Central memory CD4-positive, alpha-beta T cell (primary cell): Measurements from ENCODE around the gene ZNF154.

ENCODE experiments used
- DNase-seq: peaks from one replicate; pipeline ENCODE4 v3.0.0; 2022

ZNF154 gene

GRCh38 chr19:57672466-57672865 is 36.5 kb downstream of the ZNF154 start:
- DNase-seq = no peak

DNA sequence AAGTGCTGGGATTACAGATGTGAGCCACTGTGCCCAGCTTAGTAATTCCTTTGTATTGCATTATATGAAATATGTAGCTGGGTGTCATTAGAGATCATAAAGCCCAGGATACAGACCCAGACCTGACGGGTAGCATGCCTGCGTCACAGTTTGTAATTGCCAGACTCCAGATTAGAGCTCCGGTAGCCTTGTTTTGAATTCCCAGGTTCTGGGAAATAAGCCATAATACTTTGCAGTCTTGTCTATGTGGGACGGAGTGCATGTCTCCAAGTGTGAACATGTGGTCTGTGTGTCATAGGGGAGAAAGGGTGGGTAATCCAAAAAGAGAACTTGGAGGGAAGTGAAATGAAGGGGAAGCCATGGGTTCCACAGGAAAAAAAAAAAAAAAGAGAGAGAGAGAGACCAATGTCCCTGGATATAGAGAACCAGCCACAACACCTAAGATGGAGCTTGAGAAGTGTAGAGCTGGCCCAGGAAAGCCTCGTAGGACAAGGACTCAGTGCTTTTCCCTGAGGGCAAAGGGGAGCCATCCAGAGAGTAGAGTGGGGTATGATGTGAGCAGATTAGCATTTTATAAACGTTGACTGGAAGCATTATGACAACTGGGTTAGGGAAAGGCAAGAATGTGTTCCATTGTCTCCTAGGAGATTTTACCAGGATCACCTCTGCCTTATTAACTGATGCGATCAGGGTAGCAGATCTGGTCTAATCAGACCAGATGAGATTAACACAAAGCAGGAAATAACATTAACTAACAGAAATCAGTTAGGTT is 37.7 kb downstream of the ZNF154 start:
- DNase-seq = no peak

GRCh38 chr19:57668635-57669034 is 40.4 kb downstream of the ZNF154 start, which contains the start of gene ZSCAN4:
Gene ZSCAN4, plus strand, starts transcription at chr19:57668935. Its CDS starts 7,211 bp downstream, at chr19:57676146.
- no peak for DNase-seq

GRCh38 chr19:57667228-57667627 is 41.8 kb downstream of the ZNF154 start:
- no peak for DNase-seq

DNA sequence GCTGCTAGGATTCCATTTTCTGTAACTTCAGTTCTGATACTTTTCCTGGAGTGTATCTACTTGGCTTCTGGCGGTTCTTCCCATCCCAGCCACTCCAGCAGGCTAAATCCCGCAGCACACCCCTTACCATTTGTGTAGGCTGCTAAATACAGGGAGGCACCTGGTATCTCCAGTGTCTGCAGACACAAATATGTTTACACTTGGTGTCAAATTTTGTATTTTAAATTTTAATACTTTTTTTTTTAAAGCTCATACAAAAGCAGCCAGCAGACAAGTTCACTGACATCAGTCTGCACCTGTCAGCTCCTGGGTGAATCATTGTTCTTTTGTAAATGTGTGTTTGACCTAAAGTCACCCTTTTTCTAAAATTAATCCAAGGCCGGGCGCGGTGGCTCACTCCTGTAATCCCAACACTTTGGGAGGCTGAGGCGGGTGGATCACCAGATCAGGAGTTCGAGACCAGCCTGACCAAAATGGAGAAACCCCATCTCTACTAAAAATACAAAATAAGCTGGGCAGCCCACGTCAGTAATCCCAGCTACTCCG is 43.7 kb downstream of the ZNF154 start:
- no peak for DNase-seq

GRCh38 chr19:57664269-57665127 is 44.5 kb downstream of the ZNF154 start:
- DNase-seq = no peak

- no peak for DNase-seq
These were observed 52.7 kb downstream of the ZNF154 start for GRCh38 chr19:57656346-57656745.

DNA sequence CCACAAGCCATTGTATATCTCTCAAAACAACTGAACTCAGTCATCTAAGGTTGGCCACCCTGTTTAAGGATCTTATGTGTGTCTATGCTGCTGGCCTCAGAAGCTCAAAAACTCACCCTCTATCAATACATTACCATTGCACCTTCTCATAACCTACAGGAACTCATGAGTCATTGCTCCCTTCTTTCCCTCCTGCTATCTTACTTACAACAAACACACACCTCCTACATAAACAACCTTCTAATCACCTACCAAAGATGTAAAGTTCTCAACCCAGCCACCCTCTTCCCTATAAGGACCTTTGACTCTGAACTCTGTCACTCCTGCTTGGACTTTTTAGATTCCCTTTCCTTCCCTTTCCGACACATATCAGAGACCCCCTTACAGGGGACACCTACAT is 53.6 kb downstream of the ZNF154 start:
- no peak for DNase-seq

GRCh38 chr19:57653689-57654088 is 55.3 kb downstream of the ZNF154 start:
- no peak for DNase-seq

DNA sequence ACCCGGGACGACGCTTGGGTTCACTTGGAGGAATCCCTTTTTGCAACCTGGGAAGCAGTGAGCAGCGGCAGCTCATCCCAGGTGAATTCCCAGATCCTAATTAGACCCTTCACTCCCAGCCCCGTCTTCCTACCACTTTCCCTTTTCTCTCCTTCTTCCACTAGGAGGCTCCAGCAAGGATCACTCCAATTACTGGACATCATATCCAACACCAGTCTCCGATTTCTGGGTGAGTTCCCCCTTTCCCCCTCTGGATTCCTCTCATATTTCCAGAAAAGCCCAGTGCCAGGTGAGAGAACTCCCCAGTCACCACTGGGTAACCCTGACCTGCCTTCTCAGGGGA is 57.4 kb downstream of the ZNF154 start:
- no peak for DNase-seq

- no peak for DNase-seq
These were observed 60.5 kb downstream of the ZNF154 start for GRCh38 chr19:57648331-57649003.
